Hepatic stellate cell (primary cell): ENCODE data around the gene SMARCD3.

Experiments
- DNase-seq: peaks from one replicate; pipeline ENCODE4 v3.0.0; 2011; ENCODE audit warnings: low spot score

SMARCD3 gene

GRCh38 chr7:151247611-151248345, 716 bp downstream of the SMARCD3 start:
- DNase-seq = peak; percentile 70

GRCh38 chr7:151246851-151247580, 1.5 kb downstream of the SMARCD3 start:
- DNase-seq = no peak

GRCh38 chr7:151246102-151246850, 2.2 kb downstream of the SMARCD3 start:
- DNase-seq = no peak

GRCh38 chr7:151245360-151246101, 3.0 kb downstream of the SMARCD3 start:
- peak; percentile 89 for DNase-seq

- no peak for DNase-seq
Measured at GRCh38 chr7:151244841-151245346, 3.6 kb downstream of the SMARCD3 start.

- DNase-seq = peak; percentile 85
Measured at GRCh38 chr7:151244196-151244840, 4.2 kb downstream of the SMARCD3 start.

- DNase-seq = no peak
Measured at GRCh38 chr7:151243408-151244195, 4.9 kb downstream of the SMARCD3 start.

- no peak for DNase-seq
Measured at GRCh38 chr7:151243045-151243349, 5.5 kb downstream of the SMARCD3 start.

- no peak for DNase-seq
Measured at GRCh38 chr7:151242159-151243044, 6.1 kb downstream of the SMARCD3 start.

- DNase-seq = no peak
Measured at GRCh38 chr7:151241755-151242096, 6.8 kb downstream of the SMARCD3 start.

GRCh38 chr7:151240942-151241754, 7.3 kb downstream of the SMARCD3 start:
- no peak for DNase-seq

- no peak for DNase-seq
Measured at GRCh38 chr7:151240536-151240935, 8.0 kb downstream of the SMARCD3 start.

GRCh38 chr7:151239837-151240459, 8.5 kb downstream of the SMARCD3 start:
- DNase-seq = no peak

- no peak for DNase-seq
Measured at GRCh38 chr7:151238924-151239836, 9.3 kb downstream of the SMARCD3 start.

GRCh38 chr7:151238190-151238810, 10.2 kb downstream of the SMARCD3 start:
- no peak for DNase-seq

- DNase-seq = no peak
Measured at GRCh38 chr7:151237244-151238189, 11.0 kb downstream of the SMARCD3 start.
